ENCODE data around the gene TMEM18.
A peak's percentile ranks its signal among the peaks of the same experiment; 100 is the strongest.

TMEM18 gene

DNA sequence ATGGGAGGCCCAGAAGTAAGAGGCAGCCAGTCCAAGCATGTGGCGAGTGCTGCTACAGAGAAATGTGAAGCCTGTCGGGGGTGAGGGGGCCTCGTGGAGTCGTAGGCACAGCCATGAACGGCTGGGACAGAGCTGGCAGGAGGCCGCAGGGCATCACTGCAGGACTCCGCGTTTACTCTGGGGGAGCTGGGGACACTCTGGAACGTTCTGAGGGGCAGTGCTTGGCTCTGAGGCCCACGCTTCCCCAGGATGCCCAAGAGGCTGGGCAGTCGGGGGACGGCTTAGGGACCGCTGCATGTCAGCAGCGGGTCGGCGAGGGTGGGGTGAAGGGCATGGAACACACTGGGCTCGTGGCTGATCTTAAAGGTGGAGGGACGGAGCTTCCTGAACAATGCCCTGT, 6.6 kb downstream of the TMEM18 start:
- no peak overlapping the region for H3K4me3 ChIP-seq (replicated peaks in 1 of 2; ENCODE audit: low read depth in 2 of 2, low read length in 2 of 2)
- TF ChIP-seq, protein P1, sequence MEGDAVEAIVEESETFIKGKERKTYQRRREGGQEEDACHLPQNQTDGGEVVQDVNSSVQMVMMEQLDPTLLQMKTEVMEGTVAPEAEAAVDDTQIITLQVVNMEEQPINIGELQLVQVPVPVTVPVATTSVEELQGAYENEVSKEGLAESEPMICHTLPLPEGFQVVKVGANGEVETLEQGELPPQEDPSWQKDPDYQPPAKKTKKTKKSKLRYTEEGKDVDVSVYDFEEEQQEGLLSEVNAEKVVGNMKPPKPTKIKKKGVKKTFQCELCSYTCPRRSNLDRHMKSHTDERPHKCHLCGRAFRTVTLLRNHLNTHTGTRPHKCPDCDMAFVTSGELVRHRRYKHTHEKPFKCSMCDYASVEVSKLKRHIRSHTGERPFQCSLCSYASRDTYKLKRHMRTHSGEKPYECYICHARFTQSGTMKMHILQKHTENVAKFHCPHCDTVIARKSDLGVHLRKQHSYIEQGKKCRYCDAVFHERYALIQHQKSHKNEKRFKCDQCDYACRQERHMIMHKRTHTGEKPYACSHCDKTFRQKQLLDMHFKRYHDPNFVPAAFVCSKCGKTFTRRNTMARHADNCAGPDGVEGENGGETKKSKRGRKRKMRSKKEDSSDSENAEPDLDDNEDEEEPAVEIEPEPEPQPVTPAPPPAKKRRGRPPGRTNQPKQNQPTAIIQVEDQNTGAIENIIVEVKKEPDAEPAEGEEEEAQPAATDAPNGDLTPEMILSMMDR (IDR thresholded peaks at IDR 0.05; ENCODE audit: low read depth, low read length): no peak
- no peak for DNase-seq (ENCODE audit: low read depth in 2 of 2)

DNA sequence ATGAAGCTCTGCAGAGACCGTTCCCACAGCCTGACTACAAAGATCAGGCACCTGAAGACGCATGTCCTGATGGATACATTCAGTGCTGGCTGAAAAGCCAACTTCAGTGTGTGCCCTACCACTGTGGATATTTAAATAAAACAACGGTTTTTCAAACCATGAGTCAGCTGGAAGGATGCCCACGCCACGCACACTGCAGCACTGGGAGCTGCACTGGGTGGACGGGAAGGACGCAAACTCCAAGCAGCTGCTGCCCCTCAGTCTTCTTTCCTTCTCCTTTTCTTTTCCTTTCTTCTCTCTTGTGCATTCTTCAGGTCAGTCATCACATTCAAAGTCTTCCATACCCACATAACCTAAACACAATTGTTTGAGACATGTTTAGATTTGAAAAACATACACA, 7.9 kb downstream of the TMEM18 start:
- DNase-seq (ENCODE audit: low read depth in 2 of 2): peak; percentile 31 to 65
- TF ChIP-seq, protein P1 (IDR thresholded peaks at IDR 0.05; ENCODE audit: low read depth, low read length): no peak

DNA sequence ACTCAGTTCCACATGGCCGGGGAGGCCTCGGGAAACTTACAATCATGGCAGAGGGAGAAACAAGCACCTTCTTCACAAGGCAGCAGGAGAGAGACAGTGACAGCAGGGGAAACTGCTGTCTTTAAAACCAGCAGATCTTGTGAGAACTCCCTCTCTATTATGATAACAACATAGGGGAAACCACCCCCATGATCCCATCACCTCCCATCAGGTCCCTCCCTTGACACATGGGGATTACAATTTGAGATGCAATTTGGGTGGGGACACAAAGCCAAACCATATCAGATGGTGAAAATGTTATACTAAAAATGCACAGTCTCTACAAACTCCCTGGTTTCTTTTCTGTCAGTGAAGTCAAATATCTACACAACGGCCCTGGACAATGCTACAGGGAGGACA, 9.2 kb downstream of the TMEM18 start:
- H3K4me3 ChIP-seq (replicated peaks in 1 of 2; ENCODE audit: low read depth in 2 of 2, low read length in 2 of 2): no peak overlapping the region
- TF ChIP-seq, protein P1 (IDR thresholded peaks at IDR 0.05; ENCODE audit: low read depth, low read length): no peak
- DNase-seq (ENCODE audit: low read depth in 2 of 2): no peak

More for the DNA sequence above, 7.9 kb downstream of the TMEM18 start:
- no peak overlapping the region for H3K4me3 ChIP-seq (replicated peaks in 1 of 2; ENCODE audit: low read depth in 2 of 2, low read length in 2 of 2)

DNA sequence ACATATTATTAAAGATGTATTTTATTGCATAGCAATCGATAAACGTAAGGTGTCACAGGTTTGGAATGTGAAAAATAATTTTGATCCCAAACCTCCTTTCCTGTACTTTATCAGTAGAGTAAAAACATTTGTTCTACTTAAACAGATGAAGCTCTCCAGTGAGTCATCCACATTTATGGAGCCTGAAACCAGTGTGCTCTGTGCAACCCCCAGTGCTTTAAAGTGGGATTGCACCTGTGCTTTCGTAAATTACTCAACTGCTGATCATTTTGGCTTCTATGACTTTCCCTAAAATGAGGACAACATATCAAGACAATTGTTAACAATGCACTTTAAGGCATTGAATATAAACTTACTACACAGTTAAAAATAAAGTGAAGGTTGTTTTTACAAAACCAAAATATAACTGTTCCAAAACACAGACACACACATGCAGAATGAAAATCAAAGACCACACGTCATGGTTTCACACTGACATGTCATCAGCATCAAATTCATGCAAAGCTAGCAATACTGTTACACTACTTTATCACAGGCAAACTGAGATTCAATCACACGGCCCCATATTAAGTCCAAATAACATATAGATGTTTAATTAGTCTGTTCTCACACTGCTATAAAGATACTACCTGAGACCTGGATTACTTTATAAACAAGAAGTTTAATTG, 9.7 kb downstream of the TMEM18 start:
- DNase-seq (ENCODE audit: low read depth in 2 of 2): peak; percentile 72 to 85
- H3K4me3 ChIP-seq (replicated peaks in 1 of 2; ENCODE audit: low read depth in 2 of 2, low read length in 2 of 2): no peak overlapping the region
- TF ChIP-seq, protein P1 (IDR thresholded peaks at IDR 0.05; ENCODE audit: low read depth, low read length): peak; percentile 81

DNA sequence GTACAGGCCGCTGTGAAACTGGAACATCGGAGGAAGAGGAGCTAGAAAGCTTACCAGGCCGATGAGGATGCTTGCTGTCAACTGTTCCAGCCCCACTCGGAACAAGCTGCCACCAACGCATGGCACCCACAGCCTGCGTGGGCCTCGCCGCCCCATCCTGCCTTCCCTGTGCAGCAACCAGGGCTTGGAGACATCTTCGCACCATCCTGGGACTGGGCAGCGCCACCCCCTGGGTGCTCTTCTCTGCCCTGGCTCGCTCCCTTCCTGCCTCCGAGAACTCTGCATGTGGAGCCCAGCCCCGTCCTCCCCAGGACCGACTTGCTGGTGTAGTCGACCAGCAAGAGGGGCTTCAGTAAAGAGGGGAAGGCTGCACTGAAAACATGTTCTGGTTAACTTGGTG, 10.8 kb downstream of the TMEM18 start:
- DNase-seq (ENCODE audit: low read depth in 2 of 2): no peak
- TF ChIP-seq, protein P1 (IDR thresholded peaks at IDR 0.05; ENCODE audit: low read depth, low read length): no peak
- H3K4me3 ChIP-seq (replicated peaks in 1 of 2; ENCODE audit: low read depth in 2 of 2, low read length in 2 of 2): no peak overlapping the region

DNA sequence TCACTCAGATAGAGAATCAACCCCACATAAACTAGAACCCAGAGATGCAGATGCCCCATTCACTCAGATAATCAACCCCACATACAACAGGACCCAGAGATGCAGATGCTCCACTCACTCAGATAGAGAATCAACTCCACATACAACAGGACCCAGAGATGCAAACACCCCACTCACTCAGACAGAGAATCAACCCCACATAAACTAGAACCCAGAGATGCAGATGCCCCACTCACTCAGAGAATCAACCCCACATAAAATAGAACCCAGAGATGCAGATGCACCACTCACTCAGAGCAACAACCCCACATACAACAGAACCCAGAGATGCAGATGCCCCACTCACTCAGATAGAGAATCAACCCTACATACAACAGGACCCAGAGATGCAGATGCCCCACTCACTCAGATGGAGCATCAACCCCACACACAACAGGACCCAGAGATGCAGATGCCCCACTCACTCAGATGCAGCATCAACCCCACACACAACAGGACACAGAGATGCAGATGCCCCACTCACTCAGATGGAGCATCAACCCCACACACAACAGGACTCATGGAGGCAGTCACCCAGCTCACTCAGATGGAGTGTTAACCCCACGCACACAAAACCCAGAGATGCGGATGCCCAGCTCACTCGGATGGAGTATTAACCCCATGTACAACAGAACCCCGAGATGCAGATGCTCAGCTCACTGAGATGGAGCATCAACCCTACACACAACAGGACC, 11.7 kb downstream of the TMEM18 start:
- no peak for DNase-seq (ENCODE audit: low read depth in 2 of 2)
- TF ChIP-seq, protein P1 (IDR thresholded peaks at IDR 0.05; ENCODE audit: low read depth, low read length): no peak
- no peak overlapping the region for H3K4me3 ChIP-seq (replicated peaks in 1 of 2; ENCODE audit: low read depth in 2 of 2, low read length in 2 of 2)
